Measurements from ENCODE around the gene PIK3C2G.

Gene PIK3C2G

GRCh38 chr12:18601962-18602361, 340.6 kb downstream of the PIK3C2G start:
- DNase-seq (ENCODE audit: insufficient read length, low spot score) (no peak), FAIRE-seq (no peak)
- no peak for TF ChIP-seq POLR2AphosphoS5 (IDR thresholded peaks at IDR 0.05; ENCODE audit: low read depth, low read length)
- no peak for TF ChIP-seq PAX5 (IDR thresholded peaks at IDR 0.05; ENCODE audit: insufficient read depth, low read length, severe bottlenecking)
- no peak for TF ChIP-seq POLR2A (IDR thresholded peaks at IDR 0.05; ENCODE audit: low read depth, low read length)
- TF ChIP-seq POU2F2 (IDR thresholded peaks at IDR 0.05; ENCODE audit: low read depth, low read length), result no peak
- TF ChIP-seq SPI1 (IDR thresholded peaks at IDR 0.05; ENCODE audit: low read depth, low read length), result no peak
- no peak for TF ChIP-seq TAF1 (IDR thresholded peaks at IDR 0.05; ENCODE audit: low read depth, low read length)

GRCh38 chr12:18612971-18613370, 351.7 kb downstream of the PIK3C2G start:
- FAIRE-seq, result no peak
- TF ChIP-seq POLR2AphosphoS5 (IDR thresholded peaks at IDR 0.05; ENCODE audit: low read depth, low read length) (no peak), SPI1 (IDR thresholded peaks at IDR 0.05; ENCODE audit: low read depth, low read length) (no peak), PAX5 (IDR thresholded peaks at IDR 0.05; ENCODE audit: insufficient read depth, low read length, severe bottlenecking) (no peak), POU2F2 (IDR thresholded peaks at IDR 0.05; ENCODE audit: low read depth, low read length) (no peak), POLR2A (IDR thresholded peaks at IDR 0.05; ENCODE audit: low read depth, low read length) (no peak), TAF1 (IDR thresholded peaks at IDR 0.05; ENCODE audit: low read depth, low read length) (no peak)
- DNase-seq (ENCODE audit: insufficient read length, low spot score), result no peak

DNA sequence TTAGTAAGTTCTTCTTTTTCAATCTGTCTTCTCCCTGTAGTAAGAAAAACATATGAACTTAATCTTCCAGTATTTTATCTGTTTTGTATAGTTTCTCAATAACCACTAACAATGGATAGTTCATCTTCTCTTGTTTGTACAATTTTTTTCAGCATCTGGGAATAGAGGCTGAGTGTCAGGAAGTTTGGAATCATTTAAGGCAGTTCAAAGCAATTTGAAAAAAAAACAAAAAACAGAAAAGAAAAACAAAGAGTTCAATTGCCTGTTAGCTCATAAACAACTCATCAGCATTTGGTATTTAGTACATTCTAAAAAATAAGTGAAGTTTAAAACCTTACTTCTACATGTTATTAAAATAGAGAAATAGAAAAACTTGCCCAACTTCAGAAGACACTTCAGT, 359.7 kb downstream of the PIK3C2G start:
- TF ChIP-seq PAX5 (IDR thresholded peaks at IDR 0.05; ENCODE audit: insufficient read depth, low read length, severe bottlenecking), result no peak
- TF ChIP-seq SPI1 (IDR thresholded peaks at IDR 0.05; ENCODE audit: low read depth, low read length), result no peak
- TF ChIP-seq POU2F2 (IDR thresholded peaks at IDR 0.05; ENCODE audit: low read depth, low read length), result no peak
- no peak for TF ChIP-seq POLR2A (IDR thresholded peaks at IDR 0.05; ENCODE audit: low read depth, low read length)
- TF ChIP-seq POLR2AphosphoS5 (IDR thresholded peaks at IDR 0.05; ENCODE audit: low read depth, low read length), result no peak
- no peak for TF ChIP-seq TAF1 (IDR thresholded peaks at IDR 0.05; ENCODE audit: low read depth, low read length)
- FAIRE-seq (no peak), DNase-seq (ENCODE audit: insufficient read length, low spot score) (no peak)

DNA sequence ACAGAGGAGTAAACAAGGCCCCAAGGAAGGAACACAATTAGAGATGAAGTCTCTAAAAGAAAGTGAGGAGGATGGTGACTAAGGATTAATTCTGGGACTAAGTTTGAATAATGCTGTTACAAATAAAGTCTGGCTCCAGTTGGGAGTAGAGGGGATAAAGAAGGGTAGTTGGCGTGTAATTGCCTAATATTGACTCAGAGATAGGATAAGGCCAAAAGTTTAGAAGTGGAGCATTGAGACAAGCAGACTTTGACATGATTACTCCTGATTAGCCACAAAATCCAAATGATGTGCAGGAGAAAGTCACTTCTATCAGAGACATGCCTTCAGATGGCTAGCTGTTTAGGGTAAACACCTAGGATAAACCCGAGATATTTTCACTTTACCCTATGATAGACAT, 368.1 kb downstream of the PIK3C2G start:
- FAIRE-seq (no peak), DNase-seq (ENCODE audit: insufficient read length, low spot score) (no peak)
- TF ChIP-seq PAX5 (IDR thresholded peaks at IDR 0.05; ENCODE audit: insufficient read depth, low read length, severe bottlenecking), result no peak
- no peak for TF ChIP-seq POLR2A (IDR thresholded peaks at IDR 0.05; ENCODE audit: low read depth, low read length)
- no peak for TF ChIP-seq POLR2AphosphoS5 (IDR thresholded peaks at IDR 0.05; ENCODE audit: low read depth, low read length)
- TF ChIP-seq SPI1 (IDR thresholded peaks at IDR 0.05; ENCODE audit: low read depth, low read length), result no peak
- no peak for TF ChIP-seq POU2F2 (IDR thresholded peaks at IDR 0.05; ENCODE audit: low read depth, low read length)
- TF ChIP-seq TAF1 (IDR thresholded peaks at IDR 0.05; ENCODE audit: low read depth, low read length), result no peak

GRCh38 chr12:18629916-18630315, 368.6 kb downstream of the PIK3C2G start:
- DNase-seq (ENCODE audit: insufficient read length, low spot score) (no peak), FAIRE-seq (no peak)
- no peak for TF ChIP-seq POLR2AphosphoS5 (IDR thresholded peaks at IDR 0.05; ENCODE audit: low read depth, low read length)
- TF ChIP-seq POU2F2 (IDR thresholded peaks at IDR 0.05; ENCODE audit: low read depth, low read length), result no peak
- TF ChIP-seq SPI1 (IDR thresholded peaks at IDR 0.05; ENCODE audit: low read depth, low read length), result no peak
- TF ChIP-seq PAX5 (IDR thresholded peaks at IDR 0.05; ENCODE audit: insufficient read depth, low read length, severe bottlenecking), result no peak
- TF ChIP-seq TAF1 (IDR thresholded peaks at IDR 0.05; ENCODE audit: low read depth, low read length), result no peak
- TF ChIP-seq POLR2A (IDR thresholded peaks at IDR 0.05; ENCODE audit: low read depth, low read length), result no peak

DNA sequence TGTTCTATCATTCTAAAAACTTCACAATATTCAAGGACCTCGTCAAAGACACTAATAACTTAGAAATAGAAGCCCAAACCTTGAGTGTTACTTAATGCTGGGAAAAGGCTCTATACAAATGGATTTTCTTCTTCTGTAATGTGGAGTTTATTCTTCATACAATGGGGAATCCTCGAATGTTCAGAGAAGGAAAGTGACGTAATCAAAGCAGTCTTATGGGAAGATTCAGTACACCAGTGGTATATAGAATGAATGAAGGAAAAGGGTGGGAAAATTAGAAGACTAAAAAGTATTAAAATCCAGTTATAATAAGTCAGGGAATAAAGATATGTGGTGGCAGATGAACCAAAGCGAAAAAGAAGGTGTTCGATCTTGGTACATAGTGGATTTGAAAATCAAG, 370.0 kb downstream of the PIK3C2G start:
- DNase-seq (ENCODE audit: insufficient read length, low spot score), result no peak
- no peak for FAIRE-seq
- TF ChIP-seq POLR2A (IDR thresholded peaks at IDR 0.05; ENCODE audit: low read depth, low read length), result no peak

- DNase-seq (ENCODE audit: insufficient read length, low spot score), result no peak
- no peak for FAIRE-seq
- no peak for TF ChIP-seq PAX5 (IDR thresholded peaks at IDR 0.05; ENCODE audit: insufficient read depth, low read length, severe bottlenecking)
- TF ChIP-seq POLR2AphosphoS5 (IDR thresholded peaks at IDR 0.05; ENCODE audit: low read depth, low read length), result no peak
- TF ChIP-seq POU2F2 (IDR thresholded peaks at IDR 0.05; ENCODE audit: low read depth, low read length), result no peak
- TF ChIP-seq TAF1 (IDR thresholded peaks at IDR 0.05; ENCODE audit: low read depth, low read length), result no peak
- no peak for TF ChIP-seq POLR2A (IDR thresholded peaks at IDR 0.05; ENCODE audit: low read depth, low read length)
- TF ChIP-seq SPI1 (IDR thresholded peaks at IDR 0.05; ENCODE audit: low read depth, low read length), result no peak
Observed at GRCh38 chr12:18632848-18633247, 371.5 kb downstream of the PIK3C2G start.

DNA sequence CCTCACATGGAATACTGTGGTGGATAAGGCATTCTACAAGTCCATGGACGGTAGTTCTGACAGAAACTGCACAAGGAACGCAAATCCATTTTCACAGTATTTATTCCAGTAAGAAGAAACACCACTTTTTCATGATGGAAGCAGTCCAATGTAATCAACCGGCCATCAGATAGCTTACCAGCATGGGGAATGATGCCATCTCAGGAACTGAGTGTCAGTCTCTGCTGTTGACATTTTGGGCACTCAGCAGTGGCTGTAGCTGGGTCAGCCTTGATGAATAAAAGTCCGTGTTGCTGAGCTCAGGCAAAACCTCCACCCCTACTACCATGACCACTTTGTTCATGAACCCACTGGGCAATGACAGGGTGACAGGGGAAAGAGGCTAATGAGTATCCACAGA, 373.1 kb downstream of the PIK3C2G start:
- no peak for FAIRE-seq
- TF ChIP-seq POU2F2 (IDR thresholded peaks at IDR 0.05; ENCODE audit: low read depth, low read length) (no peak), POLR2A (IDR thresholded peaks at IDR 0.05; ENCODE audit: low read depth, low read length) (no peak), TAF1 (IDR thresholded peaks at IDR 0.05; ENCODE audit: low read depth, low read length) (no peak), PAX5 (IDR thresholded peaks at IDR 0.05; ENCODE audit: insufficient read depth, low read length, severe bottlenecking) (no peak), POLR2AphosphoS5 (IDR thresholded peaks at IDR 0.05; ENCODE audit: low read depth, low read length) (no peak), SPI1 (IDR thresholded peaks at IDR 0.05; ENCODE audit: low read depth, low read length) (no peak)
- no peak for DNase-seq (ENCODE audit: insufficient read length, low spot score)

GRCh38 chr12:18640321-18640955, 379.1 kb downstream of the PIK3C2G start:
- TF ChIP-seq POLR2AphosphoS5 (IDR thresholded peaks at IDR 0.05; ENCODE audit: low read depth, low read length) (no peak), POU2F2 (IDR thresholded peaks at IDR 0.05; ENCODE audit: low read depth, low read length) (no peak), TAF1 (IDR thresholded peaks at IDR 0.05; ENCODE audit: low read depth, low read length) (no peak), POLR2A (IDR thresholded peaks at IDR 0.05; ENCODE audit: low read depth, low read length) (no peak), SPI1 (IDR thresholded peaks at IDR 0.05; ENCODE audit: low read depth, low read length) (no peak), PAX5 (IDR thresholded peaks at IDR 0.05; ENCODE audit: insufficient read depth, low read length, severe bottlenecking) (no peak)
- DNase-seq (ENCODE audit: insufficient read length, low spot score) (no peak), FAIRE-seq (no peak)

GRCh38 chr12:18643681-18644080, 382.4 kb downstream of the PIK3C2G start:
- no peak for DNase-seq (ENCODE audit: insufficient read length, low spot score)
- FAIRE-seq, result no peak
- TF ChIP-seq POLR2AphosphoS5 (IDR thresholded peaks at IDR 0.05; ENCODE audit: low read depth, low read length) (no peak), PAX5 (IDR thresholded peaks at IDR 0.05; ENCODE audit: insufficient read depth, low read length, severe bottlenecking) (no peak), POLR2A (IDR thresholded peaks at IDR 0.05; ENCODE audit: low read depth, low read length) (no peak), SPI1 (IDR thresholded peaks at IDR 0.05; ENCODE audit: low read depth, low read length) (no peak), TAF1 (IDR thresholded peaks at IDR 0.05; ENCODE audit: low read depth, low read length) (no peak), POU2F2 (IDR thresholded peaks at IDR 0.05; ENCODE audit: low read depth, low read length) (no peak)

Measured in GM12891 (cell line).